ENCODE measurements around the gene PABPC5.

Gene PABPC5

GRCh38 chrX:91434351-91435168 is at the start of gene PABPC5:
TSS of gene PABPC5 (plus strand) at chrX:91434839. CDS start at chrX:91435578, 739 bp downstream.
- Histone ChIP-seq H3K36me3 (ENCODE audit: control insufficient read depth, insufficient read depth, low read length) (no peaks in the 10 kb centered on the region), H3K4me3 (ENCODE audit: low read length) (peak within 1 kb of the TSS; percentile 56), H3K27ac (ENCODE audit: low read depth, low read length) (peak within 1 kb of the TSS; percentile 70), H3K27me3 (ENCODE audit: control insufficient read depth, insufficient read depth, low read length) (no peaks in the 10 kb centered on the region), H3K4me1 (ENCODE audit: control insufficient read depth, insufficient read depth, low read length) (no peaks in the 10 kb centered on the region), H3K9ac (ENCODE audit: low read length) (no peak within 1 kb of the TSS)

GRCh38 chrX:91389026-91389425 is 45.6 kb upstream of the PABPC5 start:
- no peak overlapping the region for H3K27ac ChIP-seq (ENCODE audit: low read depth, low read length)
- H3K4me1 ChIP-seq (ENCODE audit: control insufficient read depth, insufficient read depth, low read length), result no peaks in the 10 kb centered on the region
- no peaks in the 10 kb centered on the region for H3K27me3 ChIP-seq (ENCODE audit: control insufficient read depth, insufficient read depth, low read length)
- H3K36me3 ChIP-seq (ENCODE audit: control insufficient read depth, insufficient read depth, low read length), result no peaks in the 10 kb centered on the region
- H3K9ac ChIP-seq (ENCODE audit: low read length), result no peak overlapping the region
- no peak overlapping the region for H3K4me3 ChIP-seq (ENCODE audit: low read length)

GRCh38 chrX:91414713-91415112 is 19.9 kb upstream of the PABPC5 start:
- Histone ChIP-seq H3K27me3 (ENCODE audit: control insufficient read depth, insufficient read depth, low read length) (no peaks in the 10 kb centered on the region), H3K27ac (ENCODE audit: low read depth, low read length) (no peak overlapping the region), H3K9ac (ENCODE audit: low read length) (no peak overlapping the region), H3K36me3 (ENCODE audit: control insufficient read depth, insufficient read depth, low read length) (no peaks in the 10 kb centered on the region), H3K4me3 (ENCODE audit: low read length) (no peak overlapping the region), H3K4me1 (ENCODE audit: control insufficient read depth, insufficient read depth, low read length) (no peaks in the 10 kb centered on the region)

- H3K4me3 ChIP-seq (ENCODE audit: low read length), result peak overlapping the region; percentile 56
- H3K27ac ChIP-seq (ENCODE audit: low read depth, low read length), result peak overlapping the region; percentile 70
These were observed 756 bp downstream of the PABPC5 start for GRCh38 chrX:91435395-91435794.

More at GRCh38 chrX:91435395-91435794, 756 bp downstream of the PABPC5 start:
- Histone ChIP-seq H3K9ac (ENCODE audit: low read length) (no peak overlapping the region), H3K27me3 (ENCODE audit: control insufficient read depth, insufficient read depth, low read length) (no peaks in the 10 kb centered on the region), H3K4me1 (ENCODE audit: control insufficient read depth, insufficient read depth, low read length) (no peaks in the 10 kb centered on the region), H3K36me3 (ENCODE audit: control insufficient read depth, insufficient read depth, low read length) (no peaks in the 10 kb centered on the region)
